Neuronal stem cell (in vitro differentiated cells): ENCODE measurements around the gene FPR3.

Source experiments
- DNase-seq: peaks from one replicate; pipeline ENCODE4 v3.0.0-alpha.2; 2013; ENCODE audit warnings: low spot score
- H2AFZ ChIP-seq: one replicate; pipeline ENCODE4 v1.6.1; 2013; ENCODE audit warnings: mild to moderate bottlenecking, low read length, inconsistent platforms
- H2AK5ac ChIP-seq: 2 replicates; pipeline ENCODE4 v1.6.1; 2013; ENCODE audit warnings: low read depth, mild to moderate bottlenecking, inconsistent platforms, low read length, moderate library complexity, mixed read lengths
- H2BK120ac ChIP-seq: 2 replicates; pipeline ENCODE4 v1.6.1; 2013; ENCODE audit warnings: low read depth, mild to moderate bottlenecking, inconsistent platforms, low read length, moderate library complexity, mixed read lengths
- H2BK12ac ChIP-seq: one replicate; pipeline ENCODE4 v1.6.1; 2013; ENCODE audit warnings: low read length, inconsistent platforms
- H2BK15ac ChIP-seq: 2 replicates; pipeline ENCODE4 v1.6.1; 2013; ENCODE audit warnings: mild to moderate bottlenecking, low read length, inconsistent platforms, mixed read lengths
- H2BK5ac ChIP-seq: one replicate; pipeline ENCODE4 v1.6.1; 2013; ENCODE audit warnings: inconsistent platforms, mild to moderate bottlenecking, low read length, moderate library complexity
- H3K14ac ChIP-seq: one replicate; pipeline ENCODE4 v1.6.1; 2013; ENCODE audit warnings: low read length, inconsistent platforms
- H3K18ac ChIP-seq: 2 replicates; pipeline ENCODE4 v1.6.1; 2013; ENCODE audit warnings: low read length, inconsistent platforms
- H3K23ac ChIP-seq: 2 replicates; pipeline ENCODE4 v1.6.1; 2013; ENCODE audit warnings: low read depth, mild to moderate bottlenecking, mixed read lengths, low read length, inconsistent platforms; ENCODE audit not compliant: poor library complexity
- H3K27ac ChIP-seq: replicated peaks from 3 replicates; pipeline ENCODE4 v1.5.1; 2013; ENCODE audit warnings: low read length, inconsistent platforms
- H3K27me3 ChIP-seq, 3 experiments: 2 replicates each; pipeline ENCODE4 v1.6.1; 2013; ENCODE audit warnings: low read length in 3 of 3, mild to moderate bottlenecking in 2 of 3, inconsistent platforms in 1 of 3, low read depth in 1 of 3, mixed read lengths in 1 of 3, moderate library complexity in 1 of 3; ENCODE audit not compliant: control insufficient read depth in 3 of 3, insufficient read depth in 3 of 3
- H3K36me3 ChIP-seq, 2 donors: replicated peaks in 1 of 2; 2 replicates each; pipeline ENCODE4 v1.6.1; 2013; ENCODE audit warnings: low read length in 2 of 2; ENCODE audit not compliant: control insufficient read depth in 2 of 2, insufficient read depth in 2 of 2
- H3K4ac ChIP-seq: 2 replicates; pipeline ENCODE4 v1.6.1; 2013; ENCODE audit warnings: inconsistent platforms, mild to moderate bottlenecking, low read length, moderate library complexity
- H3K4me1 ChIP-seq, 2 donors: 1 replicate in 1 of 2; 2 replicates in 1 of 2; pipeline ENCODE4 v1.6.1; 2013; ENCODE audit warnings: low read length in 2 of 2, low read depth in 1 of 2; ENCODE audit not compliant: control insufficient read depth in 2 of 2, insufficient read depth in 1 of 2
- H3K4me2 ChIP-seq: one replicate; pipeline ENCODE4 v1.6.1; 2013; ENCODE audit warnings: mild to moderate bottlenecking, low read length, inconsistent platforms; ENCODE audit not compliant: insufficient read depth, poor library complexity, severe bottlenecking
- H3K4me3 ChIP-seq, 2 donors: 2 replicates each; pipeline ENCODE4 v1.5.1; 2013; ENCODE audit warnings: low read length in 2 of 2, mild to moderate bottlenecking in 2 of 2, inconsistent platforms in 1 of 2, moderate library complexity in 1 of 2
- H3K79me1 ChIP-seq: one replicate; pipeline ENCODE4 v1.6.1; 2013; ENCODE audit warnings: low read depth, mild to moderate bottlenecking, inconsistent platforms, low read length, moderate library complexity
- H3K9ac ChIP-seq: one replicate; pipeline ENCODE4 v1.6.1; 2013; ENCODE audit warnings: mild to moderate bottlenecking, low read depth, low read length, inconsistent platforms; ENCODE audit not compliant: poor library complexity
- H3K9me3 ChIP-seq, 2 donors: replicated peaks in 1 of 2; 2 replicates each; pipeline versions ENCODE3 to v1.6.1; 2013; ENCODE audit warnings: low read length in 2 of 2, mild to moderate bottlenecking in 2 of 2, inconsistent platforms in 1 of 2, low read depth in 1 of 2, mixed read lengths in 1 of 2, moderate library complexity in 1 of 2; ENCODE audit not compliant: control insufficient read depth in 2 of 2, insufficient read depth in 1 of 2
- H4K8ac ChIP-seq: one replicate; pipeline ENCODE4 v1.6.1; 2013; ENCODE audit warnings: low read depth, mild to moderate bottlenecking, inconsistent platforms, low read length, moderate library complexity
- H4K91ac ChIP-seq: one replicate; pipeline ENCODE4 v1.6.1; 2013; ENCODE audit warnings: low read length, low read depth, mild to moderate bottlenecking, inconsistent platforms; ENCODE audit not compliant: poor library complexity
- WGBS, 2 donors: extraction: QIAGEN DNeasy Blood & Tissue Kit; methylation state at CpG; one replicate each; pipeline ENCODE4 v1.1.7; 2013; ENCODE audit warnings: missing lambda C conversion rate in 2 of 2, mixed read lengths in 1 of 2; ENCODE audit not compliant: insufficient read length in 2 of 2, insufficient replicate concordance in 1 of 2; ENCODE audit errors: extremely low coverage in 2 of 2; 5-methylcytosine and 5-hydroxymethylcytosine counted together

FPR3 gene

GRCh38 chr19:51793994-51794393, 963 bp upstream of the FPR3 start:
- H3K4me1 ChIP-seq = no peaks in the 10 kb centered on the region
- H2BK12ac ChIP-seq = no peak overlapping the region
- H4K8ac ChIP-seq = no peak overlapping the region
- H3K4me3 ChIP-seq = no peak overlapping the region
- no peak overlapping the region for H2BK15ac ChIP-seq
- no peak overlapping the region for H2AFZ ChIP-seq
- no peak overlapping the region for H2BK5ac ChIP-seq
- H3K14ac ChIP-seq = no peak overlapping the region
- DNase-seq = no peak
- H3K4ac ChIP-seq = no peak overlapping the region
- no peak overlapping the region for H3K4me2 ChIP-seq
- no peak overlapping the region for H3K27ac ChIP-seq
- H2BK120ac ChIP-seq = no peak overlapping the region
- no peak overlapping the region for H3K18ac ChIP-seq
- no peaks in the 10 kb centered on the region for H3K36me3 ChIP-seq
- H3K79me1 ChIP-seq = no peaks in the 10 kb centered on the region
- no CpG with 5 or more reads among the region's 2 CpGs for WGBS, 2 donors
- no peak overlapping the region for H3K23ac ChIP-seq
- no peak overlapping the region for H4K91ac ChIP-seq
- H3K9me3 ChIP-seq = peaks cover 0 to 3% of the 10 kb centered on the region in 2 donors
- no peak overlapping the region for H2AK5ac ChIP-seq
- no peaks in the 10 kb centered on the region for H3K27me3 ChIP-seq
- H3K9ac ChIP-seq = no peak overlapping the region

- Histone ChIP-seq H3K23ac (no peak overlapping the region), H3K14ac (no peak overlapping the region), H4K8ac (no peak overlapping the region), H3K27me3 (no peaks in the 10 kb centered on the region), H3K79me1 (no peaks in the 10 kb centered on the region), H3K18ac (no peak overlapping the region), H3K4ac (no peak overlapping the region), H2BK120ac (no peak overlapping the region), H2AK5ac (no peak overlapping the region), H3K4me1 (no peaks in the 10 kb centered on the region), H3K4me3 (no peak overlapping the region), H3K4me2 (no peak overlapping the region), H3K9me3 (peaks cover 0 to 5% of the 10 kb centered on the region in 2 donors), H3K36me3 (no peaks in the 10 kb centered on the region), H2BK5ac (no peak overlapping the region), H2BK15ac (no peak overlapping the region), H2BK12ac (no peak overlapping the region), H2AFZ (no peak overlapping the region), H3K9ac (no peak overlapping the region), H3K27ac (no peak overlapping the region), H4K91ac (no peak overlapping the region)
- WGBS, 2 donors = 100% methylated on average over 2 of the region's 8 CpGs; no CpG with 5 or more reads in 1 of the 2 donors
- no peak for DNase-seq
Observed at GRCh38 chr19:51796195-51796679, 1.3 kb downstream of the FPR3 start.

DNA sequence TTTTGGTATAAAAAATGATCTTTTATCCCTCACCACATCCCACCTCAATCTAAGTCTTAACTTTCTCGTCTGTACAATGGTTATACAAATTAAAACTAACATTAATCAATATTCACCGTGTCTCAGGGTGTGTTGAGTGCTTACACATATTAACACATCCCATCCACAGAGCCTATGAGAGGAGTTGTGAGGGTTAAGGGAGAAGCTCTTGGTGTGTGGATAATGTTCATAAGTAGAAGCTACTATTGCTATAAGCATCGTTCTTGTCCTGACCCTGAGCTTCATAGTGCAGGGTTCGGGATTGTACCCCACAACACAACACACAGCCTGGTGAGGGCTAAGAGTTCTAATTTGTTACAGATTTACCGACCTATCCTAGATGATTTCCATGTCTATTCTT, 2.5 kb downstream of the FPR3 start:
- no peak overlapping the region for H4K91ac ChIP-seq

GRCh38 chr19:51798062-51798461, 3.1 kb downstream of the FPR3 start:
- no peak overlapping the region for H2BK15ac ChIP-seq
- peaks cover 0 to 8% of the 10 kb centered on the region in 2 donors for H3K9me3 ChIP-seq
- H3K18ac ChIP-seq = no peak overlapping the region
- H4K91ac ChIP-seq = no peak overlapping the region
- H3K9ac ChIP-seq = no peak overlapping the region
- no peak overlapping the region for H3K23ac ChIP-seq
- no peaks in the 10 kb centered on the region for H3K36me3 ChIP-seq
- no peak for DNase-seq
- no peak overlapping the region for H2AK5ac ChIP-seq
- no peak overlapping the region for H3K27ac ChIP-seq
- H3K4me2 ChIP-seq = no peak overlapping the region
- no peak overlapping the region for H2AFZ ChIP-seq
- H3K4me3 ChIP-seq = no peak overlapping the region
- no peaks in the 10 kb centered on the region for H3K27me3 ChIP-seq
- H3K14ac ChIP-seq = no peak overlapping the region
- no peaks in the 10 kb centered on the region for H3K4me1 ChIP-seq
- no peak overlapping the region for H2BK12ac ChIP-seq
- H2BK5ac ChIP-seq = no peak overlapping the region
- no peak overlapping the region for H4K8ac ChIP-seq
- H2BK120ac ChIP-seq = no peak overlapping the region
- no peaks in the 10 kb centered on the region for H3K79me1 ChIP-seq
- WGBS, 2 donors = no CpG with 5 or more reads among the region's 3 CpGs
- no peak overlapping the region for H3K4ac ChIP-seq

More for the DNA sequence above, 2.5 kb downstream of the FPR3 start:
- DNase-seq = no peak
- Histone ChIP-seq H2BK15ac (no peak overlapping the region), H4K8ac (no peak overlapping the region), H2AK5ac (no peak overlapping the region), H3K23ac (no peak overlapping the region), H2BK120ac (no peak overlapping the region), H3K36me3 (no peaks in the 10 kb centered on the region), H3K27me3 (no peaks in the 10 kb centered on the region), H2BK5ac (no peak overlapping the region), H3K9me3 (peaks cover 0 to 8% of the 10 kb centered on the region in 2 donors), H3K14ac (no peak overlapping the region), H3K4me3 (no peak overlapping the region), H3K9ac (no peak overlapping the region), H3K4me2 (no peak overlapping the region), H3K4ac (no peak overlapping the region), H3K79me1 (no peaks in the 10 kb centered on the region), H2AFZ (no peak overlapping the region), H3K27ac (no peak overlapping the region), H3K4me1 (no peaks in the 10 kb centered on the region), H2BK12ac (no peak overlapping the region), H3K18ac (no peak overlapping the region)
- 100% methylated on average over 1 of the region's 5 CpGs; no CpG with 5 or more reads in 1 of the 2 donors for WGBS, 2 donors
